A172 (cell line): ENCODE data around the gene ZNHIT2. TPM values are rescaled to one million over a fixed set of nuclear protein-coding genes. Genes with fewer than 3 reads are reported as not detected.

Experiments
- DNase-seq: peaks from one replicate; pipeline ENCODE4 v3.0.0-alpha.2; 2015; ENCODE audit warnings: low spot score
- total RNA-seq: library from RNA; depleted of rRNA; stranded (reverse); fragments of >200 nt; shearing (Covaris generic); gene quantifications from 2 replicates; pipeline ENCODE4 v1.2.3, GENCODE V29; 2014

Gene ZNHIT2
- total RNA-seq, 1 experiment from 2014 or later: 22.3 TPM

GRCh38 chr11:65103476-65103875 lies 14.0 kb downstream of the ZNHIT2 start:
- no peak for DNase-seq

DNA sequence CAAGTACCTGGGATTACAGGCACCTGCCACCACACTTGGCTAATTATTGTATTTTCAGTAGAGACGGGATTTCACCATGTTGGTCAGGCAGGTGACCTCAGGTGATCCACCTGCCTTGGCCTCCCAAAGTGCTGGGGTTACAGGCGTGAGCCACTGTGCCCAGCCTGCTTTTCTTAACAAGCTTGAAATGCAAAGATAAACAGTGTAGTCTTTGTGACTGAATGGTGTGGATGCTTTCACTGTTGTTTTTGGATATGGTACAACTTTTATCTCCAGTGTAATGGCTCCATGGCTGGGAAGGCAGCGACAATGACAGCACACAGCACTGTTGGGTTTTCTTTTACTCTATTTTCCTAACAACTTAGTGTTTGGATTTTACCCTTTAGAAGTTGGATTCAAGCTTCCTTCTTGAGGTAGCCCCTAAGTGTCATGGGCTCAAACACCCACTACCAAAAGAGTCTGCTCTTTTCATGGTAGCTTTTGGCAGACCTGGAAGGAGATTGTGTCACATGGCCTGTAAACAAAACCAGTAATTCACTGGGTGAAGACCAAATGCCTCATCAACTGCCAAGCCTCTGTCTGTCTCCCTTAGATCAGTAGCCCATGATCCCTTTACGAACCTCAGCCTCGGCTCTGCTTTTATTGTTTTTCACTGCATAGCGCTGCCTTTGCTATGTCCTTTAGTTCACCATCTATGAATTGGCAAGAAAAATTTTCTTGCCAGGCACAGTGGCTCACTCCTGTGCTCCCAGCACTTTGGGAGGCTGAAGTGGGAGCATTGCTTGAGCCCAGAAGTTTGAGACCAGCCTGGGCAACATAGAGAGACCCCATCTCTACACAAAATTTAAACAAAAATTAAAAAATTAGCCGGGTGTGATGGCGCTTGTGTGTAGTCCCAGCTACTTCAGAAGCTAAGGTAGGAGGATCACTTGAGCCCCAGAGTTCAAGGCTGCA lies 15.1 kb downstream of the ZNHIT2 start:
- peak; percentile 27 for DNase-seq

DNA sequence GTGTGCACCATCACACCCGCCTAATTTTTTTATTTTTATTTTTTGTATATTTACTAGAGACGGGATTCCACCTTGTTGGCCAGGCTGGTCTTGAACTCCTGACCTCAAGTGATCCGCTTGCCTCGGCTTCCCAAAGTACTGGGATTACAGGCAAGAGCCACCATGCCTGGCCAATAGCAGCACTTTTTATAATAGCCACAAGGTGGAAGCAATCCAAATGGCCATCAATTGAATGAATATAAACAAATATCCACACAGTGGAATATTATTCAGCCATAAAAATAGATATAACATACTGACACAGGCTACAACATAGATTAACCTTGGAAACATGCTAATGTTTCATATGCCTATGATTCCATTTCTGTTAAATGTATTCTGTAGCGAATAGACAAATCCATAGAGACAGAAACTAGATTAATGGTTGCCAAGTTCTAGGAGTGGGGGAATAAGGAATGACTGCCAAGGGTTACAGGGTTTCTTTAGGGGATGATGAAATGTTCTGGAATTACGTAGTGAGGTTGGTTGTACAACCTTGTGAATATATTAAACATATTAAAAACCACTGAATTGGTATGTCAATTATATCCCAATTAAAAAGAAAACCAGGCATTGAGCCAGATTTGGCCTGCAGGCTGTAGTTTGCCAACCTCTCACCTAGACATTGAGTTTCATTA lies 16.7 kb downstream of the ZNHIT2 start:
- DNase-seq: no peak

DNA sequence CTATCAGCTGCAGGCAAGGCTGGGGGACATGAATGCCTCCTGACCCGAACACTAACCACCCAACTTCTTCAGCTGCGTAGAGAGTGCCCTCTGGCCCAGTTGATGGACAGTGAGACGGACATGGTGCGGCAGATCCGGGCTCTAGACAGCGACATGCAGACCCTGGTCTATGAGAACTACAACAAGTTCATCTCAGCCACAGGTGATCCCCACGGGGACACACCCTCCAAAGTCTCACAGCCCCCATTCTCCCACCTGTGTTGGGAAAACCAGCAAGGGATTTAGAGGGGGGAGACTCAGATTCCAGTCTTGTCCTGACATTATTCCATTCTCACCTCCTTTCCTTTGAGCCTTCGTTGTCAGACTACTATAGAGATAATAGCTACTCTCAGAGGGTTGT lies 20.6 kb downstream of the ZNHIT2 start:
- no peak for DNase-seq

DNA sequence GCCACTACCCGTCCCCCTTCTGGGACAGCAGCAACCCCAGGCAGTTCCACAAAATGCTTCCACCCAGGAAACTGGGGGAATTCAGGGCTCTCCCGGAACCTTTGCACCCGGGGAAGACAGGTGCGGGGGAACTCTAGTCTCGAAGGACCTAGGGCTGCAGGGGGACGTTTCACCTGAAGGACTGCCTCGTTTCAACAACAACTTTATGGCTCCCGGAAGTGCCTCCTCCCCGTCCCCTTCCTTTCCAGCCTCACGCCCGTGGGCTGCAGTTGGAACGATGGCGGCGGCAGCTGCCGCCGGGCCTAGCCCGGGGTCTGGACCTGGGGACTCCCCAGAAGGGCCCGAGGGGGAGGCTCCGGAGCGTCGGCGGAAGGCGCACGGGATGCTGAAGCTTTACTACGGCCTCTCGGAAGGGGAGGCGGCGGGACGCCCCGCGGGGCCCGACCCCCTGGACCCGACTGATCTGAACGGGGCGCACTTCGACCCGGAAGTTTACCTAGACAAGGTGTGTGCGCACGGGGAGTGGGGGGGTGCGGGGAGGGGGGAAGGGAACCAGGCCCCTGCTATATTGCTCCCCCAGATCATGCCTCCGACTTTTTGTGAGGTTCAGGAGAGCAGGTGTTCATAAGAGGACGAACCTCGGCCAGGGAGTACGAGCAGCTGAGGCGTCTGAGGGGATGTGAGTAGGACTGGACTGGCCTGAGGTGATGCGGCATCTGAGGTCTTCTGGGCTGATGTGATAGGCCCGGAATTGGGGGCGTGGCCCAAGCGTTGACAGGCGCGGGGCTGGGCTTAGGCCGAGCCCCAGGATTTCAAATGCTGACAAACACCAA lies 21.3 kb downstream of the ZNHIT2 start, which contains the start of gene VPS51:
TSS of gene VPS51 (plus strand) at position 241 of the 833 bp plus-strand sequence. CDS start at position 278, 37 bp downstream.
- DNase-seq: peak; percentile 82

- DNase-seq: no peak
Measured at GRCh38 chr11:65095427-65095826, 22.1 kb downstream of the ZNHIT2 start.

DNA sequence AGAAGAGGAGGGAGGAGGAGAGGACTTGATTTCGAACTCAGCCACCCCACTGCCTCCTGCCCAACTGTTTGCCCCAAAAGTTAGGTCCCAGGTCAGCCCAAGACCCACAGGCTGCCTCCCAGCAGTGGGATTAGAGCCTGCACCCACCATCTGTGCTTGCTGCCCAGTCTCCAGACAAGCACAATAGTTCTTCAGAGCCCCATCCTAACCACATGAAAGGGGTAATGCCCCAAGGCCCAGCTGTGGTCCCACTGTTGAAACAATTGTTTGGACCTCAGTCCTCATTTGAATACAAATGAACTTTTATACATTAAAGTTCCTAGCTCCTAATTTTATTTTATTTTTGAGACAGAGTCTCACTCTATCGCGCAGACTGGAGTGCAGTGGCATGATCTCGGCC lies 26.9 kb downstream of the ZNHIT2 start:
- no peak for DNase-seq

DNA sequence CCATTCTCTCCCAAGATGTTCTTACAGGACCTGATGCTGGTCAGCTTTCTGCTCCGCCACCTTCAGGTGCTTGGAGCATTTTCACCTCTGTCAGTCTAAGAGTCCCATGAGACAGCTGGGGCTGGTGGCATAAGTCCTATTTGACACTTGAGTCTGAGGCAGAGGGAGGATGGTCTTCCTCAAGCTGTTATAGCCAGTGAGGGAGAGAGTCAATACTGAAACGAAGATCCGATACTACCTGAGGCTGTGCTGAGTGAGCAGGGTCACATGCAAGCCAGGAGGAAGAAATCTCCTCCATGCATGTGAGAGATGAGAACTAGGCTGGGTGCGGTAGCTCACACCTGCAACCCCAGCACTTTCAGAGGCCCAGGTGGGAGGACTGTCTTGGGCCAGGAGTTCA lies 27.9 kb downstream of the ZNHIT2 start:
- DNase-seq: no peak

DNA sequence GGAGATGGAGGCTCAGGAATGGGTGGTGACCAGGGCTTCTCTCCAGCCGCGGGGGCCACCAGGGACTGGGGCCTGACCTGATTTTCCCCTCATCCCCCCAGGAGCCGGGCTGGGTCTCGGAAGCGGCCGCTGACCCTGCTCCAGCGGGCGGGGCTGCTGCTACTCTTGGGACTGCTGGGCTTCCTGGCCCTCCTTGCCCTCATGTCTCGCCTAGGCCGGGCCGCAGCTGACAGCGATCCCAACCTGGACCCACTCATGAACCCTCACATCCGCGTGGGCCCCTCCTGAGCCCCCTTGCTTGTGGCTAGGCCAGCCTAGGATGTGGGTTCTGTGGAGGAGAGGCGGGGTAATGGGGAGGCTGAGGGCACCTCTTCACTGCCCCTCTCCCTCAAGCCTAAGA lies 29.7 kb downstream of the ZNHIT2 start:
- DNase-seq: no peak

GRCh38 chr11:65087216-65087615 lies 30.3 kb downstream of the ZNHIT2 start:
- no peak for DNase-seq

DNA sequence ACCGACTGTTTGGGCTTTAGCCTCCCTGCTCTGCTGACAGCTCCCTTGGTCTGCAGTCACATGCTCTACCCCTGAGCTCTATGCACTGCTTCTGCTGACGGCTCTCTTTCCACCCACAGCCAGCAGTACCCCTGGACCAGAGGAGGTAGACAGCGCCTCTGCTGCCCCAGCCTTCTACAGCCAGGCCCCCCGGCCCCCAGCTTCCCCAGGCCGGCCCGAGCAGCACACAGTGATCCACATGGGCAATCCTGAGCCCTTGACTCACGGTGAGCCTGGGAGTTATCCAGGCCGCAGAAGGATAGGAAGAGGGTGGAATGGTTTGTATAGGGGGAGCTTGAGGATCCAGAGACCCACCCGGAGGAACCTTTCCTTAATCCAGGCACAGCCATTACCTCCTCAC lies 30.7 kb downstream of the ZNHIT2 start:
- no peak for DNase-seq

- DNase-seq: no peak
Measured at GRCh38 chr11:65085446-65085845, 32.1 kb downstream of the ZNHIT2 start.

DNA sequence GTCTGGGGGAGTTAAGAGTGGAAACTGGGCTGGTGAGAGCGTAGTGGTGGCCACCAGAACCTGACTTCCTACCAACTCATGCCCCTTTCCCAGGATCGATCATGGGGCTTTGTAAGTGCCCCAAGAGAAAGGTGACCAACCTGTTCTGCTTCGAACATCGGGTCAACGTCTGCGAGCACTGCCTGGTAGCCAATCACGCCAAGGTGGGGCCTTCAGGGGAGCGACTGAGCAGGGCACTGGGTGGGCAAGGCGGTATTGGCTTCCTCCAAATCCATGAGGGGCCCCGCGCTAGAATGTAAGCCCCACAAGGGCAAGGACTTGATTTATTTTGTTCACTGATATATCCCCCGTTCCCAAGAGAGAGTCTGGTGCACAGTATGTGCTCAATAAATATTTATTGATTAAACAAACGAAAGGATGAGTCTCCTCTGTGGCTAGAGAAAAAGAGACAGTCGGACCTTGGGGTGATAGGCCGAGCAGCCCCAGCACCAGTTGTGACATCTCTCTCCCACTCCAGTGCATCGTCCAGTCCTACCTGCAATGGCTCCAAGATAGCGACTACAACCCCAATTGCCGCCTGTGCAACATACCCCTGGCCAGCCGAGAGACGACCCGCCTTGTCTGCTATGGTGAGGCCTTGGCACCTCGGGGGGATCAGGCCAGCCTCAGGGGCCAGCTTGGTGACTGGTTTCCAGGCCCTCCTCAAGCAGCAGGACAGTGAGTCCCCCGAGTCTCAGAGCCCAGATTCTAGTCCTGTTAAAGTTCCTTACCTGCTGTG lies 32.7 kb downstream of the ZNHIT2 start:
- DNase-seq: no peak

GRCh38 chr11:65083834-65084597 lies 33.5 kb downstream of the ZNHIT2 start, which contains the start of the genes CDCA5 and ZFPL1:
Gene CDCA5, minus strand, starts transcription at chr11:65084040. Its CDS starts 62 bp downstream, at chr11:65083978.
Gene ZFPL1, plus strand, starts transcription at chr11:65084222. Its CDS starts 477 bp downstream, at chr11:65084699.
- DNase-seq: peak; percentile 91

GRCh38 chr11:65083134-65083833 lies 34.2 kb downstream of the ZNHIT2 start:
- DNase-seq: no peak

- DNase-seq: no peak
Measured at GRCh38 chr11:65078786-65079342, 38.6 kb downstream of the ZNHIT2 start.

DNA sequence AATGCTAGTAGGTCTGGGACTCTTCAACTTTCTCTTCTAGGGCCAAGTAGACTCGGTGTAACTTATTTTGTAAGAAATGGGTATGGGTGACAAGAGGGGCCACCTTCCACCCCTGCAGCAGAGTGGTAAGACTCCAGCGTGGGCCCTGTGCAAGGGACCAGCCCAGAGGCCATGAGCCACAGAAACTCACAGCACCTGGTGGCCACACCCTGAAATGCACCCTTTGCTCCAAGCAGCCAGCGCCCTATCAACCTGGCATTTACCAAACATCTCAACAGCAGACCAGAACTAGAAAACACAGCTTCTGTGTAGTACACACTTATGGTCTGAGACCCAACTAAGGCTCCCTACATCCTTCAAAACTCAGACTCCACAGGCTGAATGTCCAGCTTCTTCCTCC lies 39.4 kb downstream of the ZNHIT2 start:
- peak; percentile 29 for DNase-seq

DNA sequence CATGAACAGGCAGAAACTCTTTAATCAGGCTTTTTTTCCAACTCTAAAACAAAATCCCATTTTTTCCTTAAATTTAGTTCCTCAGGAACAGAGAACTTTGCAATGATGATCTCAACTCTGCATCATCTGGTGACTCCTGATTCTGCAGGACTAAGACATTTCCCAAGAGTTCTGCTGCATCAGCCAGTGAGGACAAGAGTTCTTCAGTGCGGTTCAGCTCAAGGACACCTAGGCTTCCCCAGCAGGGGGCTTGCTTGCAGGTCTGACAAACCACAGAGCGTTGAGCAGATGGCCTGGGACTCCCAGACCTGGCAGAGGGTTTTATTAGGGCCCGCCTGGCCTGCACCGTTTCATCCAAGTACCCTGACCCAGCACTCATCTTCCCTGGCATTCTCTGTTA lies 40.0 kb downstream of the ZNHIT2 start:
- no peak for DNase-seq

- DNase-seq: no peak
Measured at GRCh38 chr11:65072631-65072966, 44.9 kb downstream of the ZNHIT2 start.
